ENCODE results near the gene SSRP1.

GRCh38 chr11:57339328-57339727, 3.6 kb upstream of the SSRP1 start:
- TF ChIP-seq ZBTB49 (tag by site-specific recombination; IDR thresholded peaks at IDR 0.05; ENCODE audit: low read depth): no peak
- no peak for TF ChIP-seq CTCF (tag by site-specific recombination; IDR thresholded peaks at IDR 0.05)
- TF ChIP-seq ZNF777 (tag by site-specific recombination; IDR thresholded peaks at IDR 0.05; ENCODE audit: borderline replicate concordance): no peak
- TF ChIP-seq, protein P1, sequence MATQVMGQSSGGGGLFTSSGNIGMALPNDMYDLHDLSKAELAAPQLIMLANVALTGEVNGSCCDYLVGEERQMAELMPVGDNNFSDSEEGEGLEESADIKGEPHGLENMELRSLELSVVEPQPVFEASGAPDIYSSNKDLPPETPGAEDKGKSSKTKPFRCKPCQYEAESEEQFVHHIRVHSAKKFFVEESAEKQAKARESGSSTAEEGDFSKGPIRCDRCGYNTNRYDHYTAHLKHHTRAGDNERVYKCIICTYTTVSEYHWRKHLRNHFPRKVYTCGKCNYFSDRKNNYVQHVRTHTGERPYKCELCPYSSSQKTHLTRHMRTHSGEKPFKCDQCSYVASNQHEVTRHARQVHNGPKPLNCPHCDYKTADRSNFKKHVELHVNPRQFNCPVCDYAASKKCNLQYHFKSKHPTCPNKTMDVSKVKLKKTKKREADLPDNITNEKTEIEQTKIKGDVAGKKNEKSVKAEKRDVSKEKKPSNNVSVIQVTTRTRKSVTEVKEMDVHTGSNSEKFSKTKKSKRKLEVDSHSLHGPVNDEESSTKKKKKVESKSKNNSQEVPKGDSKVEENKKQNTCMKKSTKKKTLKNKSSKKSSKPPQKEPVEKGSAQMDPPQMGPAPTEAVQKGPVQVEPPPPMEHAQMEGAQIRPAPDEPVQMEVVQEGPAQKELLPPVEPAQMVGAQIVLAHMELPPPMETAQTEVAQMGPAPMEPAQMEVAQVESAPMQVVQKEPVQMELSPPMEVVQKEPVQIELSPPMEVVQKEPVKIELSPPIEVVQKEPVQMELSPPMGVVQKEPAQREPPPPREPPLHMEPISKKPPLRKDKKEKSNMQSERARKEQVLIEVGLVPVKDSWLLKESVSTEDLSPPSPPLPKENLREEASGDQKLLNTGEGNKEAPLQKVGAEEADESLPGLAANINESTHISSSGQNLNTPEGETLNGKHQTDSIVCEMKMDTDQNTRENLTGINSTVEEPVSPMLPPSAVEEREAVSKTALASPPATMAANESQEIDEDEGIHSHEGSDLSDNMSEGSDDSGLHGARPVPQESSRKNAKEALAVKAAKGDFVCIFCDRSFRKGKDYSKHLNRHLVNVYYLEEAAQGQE (tag by site-specific recombination; IDR thresholded peaks at IDR 0.05): no peak
- TF ChIP-seq, protein P2, sequence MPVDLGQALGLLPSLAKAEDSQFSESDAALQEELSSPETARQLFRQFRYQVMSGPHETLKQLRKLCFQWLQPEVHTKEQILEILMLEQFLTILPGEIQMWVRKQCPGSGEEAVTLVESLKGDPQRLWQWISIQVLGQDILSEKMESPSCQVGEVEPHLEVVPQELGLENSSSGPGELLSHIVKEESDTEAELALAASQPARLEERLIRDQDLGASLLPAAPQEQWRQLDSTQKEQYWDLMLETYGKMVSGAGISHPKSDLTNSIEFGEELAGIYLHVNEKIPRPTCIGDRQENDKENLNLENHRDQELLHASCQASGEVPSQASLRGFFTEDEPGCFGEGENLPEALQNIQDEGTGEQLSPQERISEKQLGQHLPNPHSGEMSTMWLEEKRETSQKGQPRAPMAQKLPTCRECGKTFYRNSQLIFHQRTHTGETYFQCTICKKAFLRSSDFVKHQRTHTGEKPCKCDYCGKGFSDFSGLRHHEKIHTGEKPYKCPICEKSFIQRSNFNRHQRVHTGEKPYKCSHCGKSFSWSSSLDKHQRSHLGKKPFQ (tag by site-specific recombination; IDR thresholded peaks at IDR 0.05): no peak
- no peak for TF ChIP-seq ZNF623 (tag by site-specific recombination; IDR thresholded peaks at IDR 0.05)
- no peak for TF ChIP-seq KLF10 (tag by site-specific recombination; IDR thresholded peaks at IDR 0.05)
- no peak for TF ChIP-seq ZNF426 (tag by site-specific recombination; IDR thresholded peaks at IDR 0.05)
- no peak for TF ChIP-seq ZBTB8A (tag by site-specific recombination; IDR thresholded peaks at IDR 0.05)
- no peak for TF ChIP-seq ZNF558 (tag by site-specific recombination; IDR thresholded peaks at IDR 0.05)

Measured in HEK293 (cell line).